ENCODE data around the gene ABCA1. TPM values are rescaled to one million over a fixed set of nuclear protein-coding genes. Genes with fewer than 3 reads are reported as not detected.

ABCA1 gene
- total and polyA plus RNA-seq, 2 of the 4 experiments (the other 2 are of a cell fraction) = 5.8 to 52.2 TPM

DNA sequence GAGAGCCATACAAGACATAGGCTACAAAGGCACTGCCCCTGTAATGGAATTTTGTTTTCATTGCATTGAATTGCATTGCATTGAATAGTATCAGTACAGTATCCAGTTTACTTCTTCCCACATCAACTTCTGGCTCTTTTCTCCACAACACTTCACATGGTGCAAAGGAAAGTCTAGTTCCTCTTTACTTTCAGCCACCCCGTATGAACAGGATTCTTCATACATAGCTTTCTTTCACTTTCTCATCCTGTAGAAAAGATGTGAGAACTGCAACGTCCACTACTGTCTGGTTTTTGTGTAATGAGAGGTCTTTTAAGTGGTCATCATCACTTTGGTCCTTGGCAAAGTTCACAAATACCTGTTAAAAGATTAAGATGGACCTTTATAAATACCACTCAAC is 143.9 kb downstream of the ABCA1 start:
- Histone ChIP-seq H2BK5ac (ENCODE audit: low read depth, low read length, poor library complexity, severe bottlenecking) (no peak overlapping the region), H3K18ac (ENCODE audit: low read depth, low read length) (no peak overlapping the region), H3K9me1 (ENCODE audit: insufficient read depth, low read length) (no peaks in the 10 kb centered on the region), H3K9ac (ENCODE audit: low read depth, low read length) (no peak overlapping the region), H3K27me3 (ENCODE audit: control insufficient read depth, insufficient read depth, low read length) (no peaks in the 10 kb centered on the region), H2BK120ac (ENCODE audit: low read depth, low read length) (no peak overlapping the region), H4K20me1 (ENCODE audit: insufficient read depth, low read length) (no peaks in the 10 kb centered on the region), H4K91ac (ENCODE audit: insufficient read depth, low read depth, low read length) (no peak overlapping the region), H2BK15ac (ENCODE audit: low read depth, low read length) (no peak overlapping the region), H3K4me1 (ENCODE audit: control insufficient read depth, insufficient read depth, low read length) (no peaks in the 10 kb centered on the region), H3K79me1 (ENCODE audit: low read depth in 1 of 2, low read length in 2 of 2) (no peaks in the 10 kb centered on the region), H3K14ac (replicated peaks; ENCODE audit: low read depth, low read length) (no peak overlapping the region), H3K56ac (ENCODE audit: extremely low read depth, insufficient read depth, low read length) (no peak overlapping the region), H4K8ac (ENCODE audit: low read depth in 2 of 2, low read length in 2 of 2) (no peak overlapping the region), H3K27ac (ENCODE audit: insufficient read depth, low read length) (no peak overlapping the region), H3K4me3 (ENCODE audit: insufficient read depth, low read depth, low read length) (no peak overlapping the region), H3K4ac (ENCODE audit: low read depth, low read length) (no peak overlapping the region), H2AK5ac (ENCODE audit: low read depth, low read length) (no peak overlapping the region), H3K23ac (ENCODE audit: low read depth, low read length) (no peak overlapping the region), H4K5ac (ENCODE audit: low read depth, low read length) (no peak overlapping the region), H3K4me2 (ENCODE audit: low read depth, low read length) (no peak overlapping the region), H2BK20ac (ENCODE audit: low read depth, low read length) (no peak overlapping the region), H3K36me3 (ENCODE audit: control insufficient read depth, insufficient read depth, low read length) (peaks cover 49% of the 10 kb centered on the region), H3K9me3 (ENCODE audit: control insufficient read depth, insufficient read depth, low read length) (no peaks in the 10 kb centered on the region), H2AFZ (replicated peaks; ENCODE audit: low read length, poor library complexity) (no peak overlapping the region), H2AK9ac (replicated peaks; ENCODE audit: low read depth, low read length, poor library complexity) (no peak overlapping the region)
- BruUV-seq (replicated peaks) = no TSS peak
- WGBS, 2 experiments (ENCODE audit: extremely low coverage in 2 of 2, insufficient read length in 1 of 2) = no CpG with 5 or more reads among the region's 2 CpGs
- TF ChIP-seq, protein P1, sequence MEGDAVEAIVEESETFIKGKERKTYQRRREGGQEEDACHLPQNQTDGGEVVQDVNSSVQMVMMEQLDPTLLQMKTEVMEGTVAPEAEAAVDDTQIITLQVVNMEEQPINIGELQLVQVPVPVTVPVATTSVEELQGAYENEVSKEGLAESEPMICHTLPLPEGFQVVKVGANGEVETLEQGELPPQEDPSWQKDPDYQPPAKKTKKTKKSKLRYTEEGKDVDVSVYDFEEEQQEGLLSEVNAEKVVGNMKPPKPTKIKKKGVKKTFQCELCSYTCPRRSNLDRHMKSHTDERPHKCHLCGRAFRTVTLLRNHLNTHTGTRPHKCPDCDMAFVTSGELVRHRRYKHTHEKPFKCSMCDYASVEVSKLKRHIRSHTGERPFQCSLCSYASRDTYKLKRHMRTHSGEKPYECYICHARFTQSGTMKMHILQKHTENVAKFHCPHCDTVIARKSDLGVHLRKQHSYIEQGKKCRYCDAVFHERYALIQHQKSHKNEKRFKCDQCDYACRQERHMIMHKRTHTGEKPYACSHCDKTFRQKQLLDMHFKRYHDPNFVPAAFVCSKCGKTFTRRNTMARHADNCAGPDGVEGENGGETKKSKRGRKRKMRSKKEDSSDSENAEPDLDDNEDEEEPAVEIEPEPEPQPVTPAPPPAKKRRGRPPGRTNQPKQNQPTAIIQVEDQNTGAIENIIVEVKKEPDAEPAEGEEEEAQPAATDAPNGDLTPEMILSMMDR (conservative IDR thresholded peaks at IDR 0.05; ENCODE audit: low read depth, low read length) = no peak
- TF ChIP-seq, protein P2, sequence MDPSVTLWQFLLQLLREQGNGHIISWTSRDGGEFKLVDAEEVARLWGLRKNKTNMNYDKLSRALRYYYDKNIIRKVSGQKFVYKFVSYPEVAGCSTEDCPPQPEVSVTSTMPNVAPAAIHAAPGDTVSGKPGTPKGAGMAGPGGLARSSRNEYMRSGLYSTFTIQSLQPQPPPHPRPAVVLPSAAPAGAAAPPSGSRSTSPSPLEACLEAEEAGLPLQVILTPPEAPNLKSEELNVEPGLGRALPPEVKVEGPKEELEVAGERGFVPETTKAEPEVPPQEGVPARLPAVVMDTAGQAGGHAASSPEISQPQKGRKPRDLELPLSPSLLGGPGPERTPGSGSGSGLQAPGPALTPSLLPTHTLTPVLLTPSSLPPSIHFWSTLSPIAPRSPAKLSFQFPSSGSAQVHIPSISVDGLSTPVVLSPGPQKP (IDR thresholded peaks at IDR 0.05; ENCODE audit: borderline replicate concordance, low read depth, low read length) = no peak
- no peak for TF ChIP-seq RFX5 (IDR thresholded peaks at IDR 0.05; ENCODE audit: low read depth, low read length)
- TF ChIP-seq CEBPB (IDR thresholded peaks at IDR 0.05; ENCODE audit: low read depth, low read length) = no peak
- no peak for TF ChIP-seq SMC3 (IDR thresholded peaks at IDR 0.05; ENCODE audit: low read depth, low read length)
- TF ChIP-seq MAZ (IDR thresholded peaks at IDR 0.05; ENCODE audit: borderline replicate concordance, low read depth, low read length) = no peak
- TF ChIP-seq MAFK (IDR thresholded peaks at IDR 0.05; ENCODE audit: low read depth, low read length) = no peak
- no peak for TF ChIP-seq POLR2A (IDR thresholded peaks at IDR 0.05; ENCODE audit: low read depth, low read length)
- TF ChIP-seq CHD1 (IDR thresholded peaks at IDR 0.05; ENCODE audit: low read depth, low read length) = no peak
- no peak for TF ChIP-seq BHLHE40 (IDR thresholded peaks at IDR 0.05; ENCODE audit: low read depth, low read length)
- TF ChIP-seq NFE2L2 (IDR thresholded peaks at IDR 0.05; ENCODE audit: low read depth, low read length) = no peak
- TF ChIP-seq RCOR1 (IDR thresholded peaks at IDR 0.05; ENCODE audit: insufficient replicate concordance, low read length) = no peak
- no peak for TF ChIP-seq USF2 (IDR thresholded peaks at IDR 0.05; ENCODE audit: low read depth, low read length)
- TF ChIP-seq FOS (IDR thresholded peaks at IDR 0.05; ENCODE audit: low read depth, low read length) = no peak
- TF ChIP-seq MXI1 (IDR thresholded peaks at IDR 0.05; ENCODE audit: borderline replicate concordance, low read depth, low read length) = no peak
- DNase-seq = no peak
- ChIA-PET CTCF (no interaction called here), POLR2A (ENCODE audit: unreplicated experiment) (no interaction called here)
- intact Hi-C loops (cut with micrococcal nuclease) = loop anchor here (5.0 kb wide), 1 partner anchor 628 kb away; no protein-coding TSS in a partner anchor
- dilution Hi-C loops (cut with HindIII; ENCODE audit: low sequenced_read_pairs, unreplicated experiment) = no loop called here
- in situ Hi-C loops (cut with MboI; ENCODE audit: low sequenced_read_pairs) = loop anchor here (10.0 kb wide), 1 partner anchor 631 kb away; no protein-coding TSS in a partner anchor
- ATAC-seq (ENCODE audit: low read depth) = no peak
